ENCODE data around the gene TRIP11. TPM values are rescaled to one million over a fixed set of nuclear protein-coding genes. Genes with fewer than 3 reads are reported as not detected.

TRIP11 gene
- total RNA-seq = 29.0 and 59.7 TPM in 2 replicates

DNA sequence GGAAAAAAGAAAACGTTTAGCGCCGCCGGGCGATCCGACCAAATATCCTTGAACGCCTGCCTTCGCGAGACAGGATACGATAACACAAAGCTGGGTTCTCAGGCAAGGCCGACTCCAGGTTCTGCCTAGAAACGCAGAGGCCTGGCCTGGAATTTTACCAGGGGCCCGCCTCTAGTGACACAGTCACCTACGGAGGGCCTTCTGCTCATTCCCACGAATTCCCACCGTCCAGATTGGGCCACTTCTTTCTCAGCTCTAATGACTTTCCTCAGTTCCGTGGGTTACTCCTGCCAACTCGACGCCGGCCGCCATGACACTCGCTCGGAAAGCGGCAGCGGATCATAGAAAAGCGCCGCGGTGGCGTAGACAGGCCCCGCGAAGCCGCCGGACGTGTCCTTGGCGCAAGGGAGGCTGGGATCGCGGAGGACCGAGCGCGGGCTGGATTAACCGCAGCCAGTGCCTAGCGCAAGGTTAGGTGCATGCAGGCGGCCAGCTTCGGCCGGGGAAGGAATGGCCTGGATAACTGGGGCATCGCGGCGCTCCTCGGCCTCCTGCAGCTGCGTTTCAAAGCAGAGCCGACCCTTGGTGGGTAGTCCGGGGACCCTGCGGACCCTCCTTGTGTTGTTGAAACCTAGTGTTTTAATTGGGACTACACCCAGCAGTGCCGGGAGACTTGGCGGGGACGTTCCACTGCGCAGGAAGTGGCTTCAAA, at the start of gene TRIP11:
Gene TRIP11, minus strand, starts transcription at position 341 of the 712 bp plus-strand sequence. CDS start 374 bp downstream, outside the sequence.

DNA sequence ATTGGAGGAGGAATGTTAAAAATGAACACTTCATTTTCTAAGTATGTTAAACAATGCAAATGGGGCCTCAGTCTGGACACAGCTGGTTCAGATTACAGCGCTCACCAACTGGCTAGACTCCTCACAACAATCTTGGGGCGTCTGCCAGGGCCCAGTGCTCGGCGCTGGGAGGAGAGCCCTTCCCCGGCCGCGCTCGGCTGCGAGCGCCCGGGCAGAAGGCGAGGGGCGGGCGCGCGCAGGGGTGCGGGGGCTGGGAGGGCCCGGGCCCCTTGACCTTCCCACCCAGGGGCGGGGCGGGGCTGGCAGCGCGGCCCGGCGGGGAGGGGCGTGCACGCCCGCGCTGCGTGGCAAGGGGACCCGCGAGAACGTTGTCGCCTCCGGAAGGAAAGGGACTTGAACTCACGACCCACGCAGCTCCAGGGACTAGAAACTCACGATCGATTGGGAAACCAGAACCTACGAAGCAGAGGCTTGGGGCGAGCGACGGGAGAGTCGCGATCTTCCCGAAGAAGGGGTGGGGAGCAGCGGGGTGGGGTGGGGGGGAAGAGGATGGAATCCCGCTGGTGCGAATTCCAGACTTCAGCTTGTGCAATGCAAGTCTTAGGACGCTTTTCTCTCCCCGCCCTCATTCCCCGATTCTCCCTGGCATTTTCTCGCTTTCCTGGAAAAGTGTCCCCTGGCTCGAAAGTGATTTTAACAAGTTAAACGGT, 92.2 kb downstream of the TRIP11 start, which contains the start of gene FBLN5:
Gene FBLN5, minus strand, starts transcription at position 220 of the 710 bp plus-strand sequence. CDS start 465 bp downstream, outside the sequence.

Other genes starting within 250 kb of the TRIP11 start
- 43.4 and 45.8 TPM in 2 replicates for gene TC2N, start 172.5 kb downstream of the TRIP11 start, total RNA-seq
- gene FBLN5, start 92.4 kb downstream of the TRIP11 start, total RNA-seq = 0.28 and 0.34 TPM in 2 replicates
- gene ATXN3, start 66.5 kb upstream of the TRIP11 start, total RNA-seq = 24.3 and 55.9 TPM in 2 replicates
- gene NDUFB1, start 81.6 kb upstream of the TRIP11 start, total RNA-seq = 79.9 and 186 TPM in 2 replicates
- 59.8 and 67.9 TPM in 2 replicates for gene CPSF2, start 81.9 kb upstream of the TRIP11 start, total RNA-seq